Stomach (tissue), 4 donors: ENCODE results near the gene AKAP13.

Source experiments
- CTCF ChIP-seq, 7 experiments: fragments of 450-650 bp in 4 of 7; fragments of 200-600 bp in 3 of 7; sonication (generic) in 3 of 7; IDR thresholded peaks; one replicate each; pipeline ENCODE4 v1.5.1; 2016 to 2019; ENCODE audit warnings: antibody characterized with exemption in 7 of 7, control low read depth in 2 of 7, mild to moderate bottlenecking in 1 of 7
- EP300 ChIP-seq: sonication (generic); formaldehyde crosslinking; IDR thresholded peaks from one replicate; pipeline ENCODE4 v1.6.1; 2017; ENCODE audit warnings: antibody characterized with exemption
- POLR2A ChIP-seq, 4 donors: fragments of 450-650 bp; IDR thresholded peaks; one replicate each; pipeline ENCODE4 v1.6.1; 2016; ENCODE audit warnings: antibody characterized with exemption in 4 of 4, control low read depth in 2 of 4, mild to moderate bottlenecking in 1 of 4, moderate library complexity in 1 of 4

DNA sequence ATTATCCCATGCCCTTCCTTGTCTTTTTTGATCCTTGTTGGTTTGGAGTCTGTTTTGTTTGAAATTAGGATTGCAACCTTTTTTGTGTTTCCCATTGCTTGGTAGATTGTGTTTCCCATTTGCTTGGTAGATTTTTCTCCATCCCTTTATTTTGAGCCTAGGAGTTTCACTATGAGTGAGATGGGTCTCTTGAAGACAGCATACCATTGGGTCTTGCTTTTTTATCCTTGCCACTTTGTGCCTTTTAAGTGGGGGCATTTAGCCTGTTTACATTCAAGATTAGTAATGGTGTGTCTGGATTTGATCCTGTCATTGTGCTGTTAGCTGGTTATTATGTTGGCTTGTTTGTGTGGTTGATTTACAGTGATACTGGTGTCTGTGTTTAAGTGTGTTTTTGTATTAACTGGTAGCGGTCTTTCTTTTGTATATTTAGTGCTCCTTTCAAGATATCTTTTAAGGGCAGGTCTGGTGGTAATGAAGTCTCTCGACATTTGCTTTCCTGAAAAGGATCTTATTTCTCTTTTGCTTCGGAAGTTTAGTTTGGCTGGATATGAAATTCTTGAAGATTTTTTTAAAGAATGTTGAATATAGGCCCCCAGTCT lies 70.8 kb downstream of the AKAP13 start:
- TF ChIP-seq CTCF (IDR thresholded peaks at IDR 0.05) (no peak), POLR2A (IDR thresholded peaks at IDR 0.05) (no peak), EP300 (no peak)
